HepG2 (cell line): ENCODE measurements around the gene PLCXD1. TPM values are rescaled to one million over a fixed set of nuclear protein-coding genes. Genes with fewer than 3 reads are reported as not detected.
A peak's percentile ranks its signal among the peaks of the same experiment; 100 is the strongest.

ENCODE experiments used
- BCL6 ChIP-seq: IDR thresholded peaks from 2 replicates; pipeline ENCODE4 v1.6.1; 2016; ENCODE audit warnings: missing genetic modification reagents, missing compliant biosample characterization
- CC2D1A ChIP-seq: sonication (generic); formaldehyde crosslinking; IDR thresholded peaks from 2 replicates; pipeline ENCODE4 v1.8.1; 2023; ENCODE audit warnings: mild to moderate bottlenecking, missing genetic modification reagents
- CEBPB ChIP-seq: IDR thresholded peaks from 2 replicates; pipeline ENCODE4 v1.6.1; 2011; ENCODE audit warnings: low read depth, low read length, improper control_type of control experiment, borderline replicate concordance
- CEBPG ChIP-seq: IDR thresholded peaks from 2 replicates; pipeline ENCODE4 v1.6.1; 2016
- FOXM1 ChIP-seq: sonication (generic); formaldehyde crosslinking; IDR thresholded peaks from 2 replicates; pipeline ENCODE4 v1.5.0; 2020; ENCODE audit warnings: missing genetic modification reagents
- FOXP1 ChIP-seq, 2 experiments: fragments of 450-650 bp in 1 of 2; IDR thresholded peaks; 2 replicates each; pipeline ENCODE4 v1.6.1; 2017 to 2018; ENCODE audit warnings: antibody characterized with exemption in 1 of 2
- GATA4 ChIP-seq: sonication (generic); IDR thresholded peaks from 2 replicates; pipeline ENCODE4 v1.6.1; 2016; ENCODE audit warnings: antibody characterized with exemption, low read depth, borderline replicate concordance
- HDAC1 ChIP-seq: sonication (generic); formaldehyde crosslinking; IDR thresholded peaks from 2 replicates; pipeline ENCODE4 v1.5.1; 2020; ENCODE audit warnings: mild to moderate bottlenecking, missing genetic modification reagents
- HNF1A ChIP-seq, 2 experiments: sonication (generic) in 1 of 2; formaldehyde crosslinking in 1 of 2; IDR thresholded peaks; 2 replicates each; pipeline versions ENCODE4 v1.4.0 to v1.6.1; 2016 to 2020; ENCODE audit warnings: borderline replicate concordance in 1 of 2, low read depth in 1 of 2, mild to moderate bottlenecking in 1 of 2, missing genetic modification reagents in 1 of 2
- MAZ ChIP-seq, 2 experiments: sonication (generic) in 1 of 2; formaldehyde crosslinking in 1 of 2; IDR thresholded peaks; 2 replicates each; pipeline versions ENCODE4 v1.5.0 to v1.6.1; 2012 to 2020; ENCODE audit warnings: low read depth in 2 of 2, mild to moderate bottlenecking in 2 of 2, borderline replicate concordance in 1 of 2, improper control_type of control experiment in 1 of 2, low read length in 1 of 2, missing genetic modification reagents in 1 of 2, moderate library complexity in 1 of 2
- NR2C2 ChIP-seq: sonication (generic); formaldehyde crosslinking; IDR thresholded peaks from 2 replicates; pipeline ENCODE4 v1.4.0; 2020; ENCODE audit warnings: missing genetic modification reagents, mild to moderate bottlenecking, moderate library complexity, borderline replicate concordance
- PPARG ChIP-seq: conservative IDR thresholded peaks from 2 replicates; pipeline ENCODE4 v1.6.1; 2016; ENCODE audit warnings: missing biosample characterization, missing genetic modification reagents
- RXRA ChIP-seq: sonication (generic); formaldehyde crosslinking; IDR thresholded peaks from 2 replicates; pipeline ENCODE4 v1.5.1; 2020; ENCODE audit warnings: missing genetic modification reagents
- SOX13 ChIP-seq, 3 experiments: fragments of 450-650 bp in 1 of 3; sonication (generic) in 1 of 3; formaldehyde crosslinking in 1 of 3; IDR thresholded peaks in 2 of 3; conservative IDR thresholded peaks in 1 of 3; 2 replicates each; pipeline versions ENCODE4 v1.5.0 to v1.6.1; 2016 to 2020; ENCODE audit warnings: antibody characterized with exemption in 1 of 3, mild to moderate bottlenecking in 1 of 3, missing compliant biosample characterization in 1 of 3, missing genetic modification reagents in 1 of 3, moderate library complexity in 1 of 3
- SRSF1 ChIP-seq: fragments of 200-400 bp; formaldehyde crosslinking; optimal IDR thresholded peaks from 2 replicates; pipeline ENCODE3; 2017; ENCODE audit warnings: mild to moderate bottlenecking, low read depth, low read length, moderate library complexity
- SRY ChIP-seq: sonication (generic); formaldehyde crosslinking; IDR thresholded peaks from 2 replicates; pipeline ENCODE4 v1.8.0; 2022; ENCODE audit warnings: mild to moderate bottlenecking, missing genetic modification reagents
- ZFP82 ChIP-seq: sonication (generic); formaldehyde crosslinking; IDR thresholded peaks from 2 replicates; pipeline ENCODE4 v1.5.1; 2020; ENCODE audit warnings: mild to moderate bottlenecking, missing genetic modification reagents, borderline replicate concordance
- ZNF280D ChIP-seq: sonication (generic); formaldehyde crosslinking; IDR thresholded peaks from 2 replicates; pipeline ENCODE4 v1.5.1; 2020; ENCODE audit warnings: mild to moderate bottlenecking, missing genetic modification reagents
- ZNF292 ChIP-seq: sonication (generic); formaldehyde crosslinking; IDR thresholded peaks from 2 replicates; pipeline ENCODE4 v1.8.1; 2022; ENCODE audit warnings: mild to moderate bottlenecking, low read depth, missing genetic modification reagents, borderline replicate concordance
- ZNF30 ChIP-seq: sonication (generic); formaldehyde crosslinking; IDR thresholded peaks from 2 replicates; pipeline ENCODE4 v1.5.0; 2020; ENCODE audit warnings: mild to moderate bottlenecking, missing genetic modification reagents
- ZNF720 ChIP-seq: sonication (generic); formaldehyde crosslinking; IDR thresholded peaks from 2 replicates; pipeline ENCODE4 v1.4.0; 2020; ENCODE audit warnings: missing genetic modification reagents
- ZNF772 ChIP-seq: sonication (generic); formaldehyde crosslinking; IDR thresholded peaks from 2 replicates; pipeline ENCODE4 v1.5.0; 2020; ENCODE audit warnings: mild to moderate bottlenecking, missing genetic modification reagents
- polyA plus RNA-seq, 8 experiments: library from polyadenylated mRNA; depleted of rRNA in 3 of 8; stranded (reverse) in 7 of 8; unstranded in 1 of 8; fragments of >200 nt; fragmentation: Illumina TruSeq in 4 of 8; extraction: Trizol in 4 of 8; gene quantifications; 2 replicates each; pipeline versions ENCODE4 v1.2.1 to v1.2.3, GENCODE V29; 2011 to 2016; ENCODE audit warnings: low read depth in 4 of 8, missing spikeins in 1 of 8, mixed read lengths in 1 of 8; ENCODE audit not compliant: insufficient read depth in 1 of 8
- total RNA-seq, 5 experiments: library from RNA; depleted of rRNA; stranded (reverse); fragments of >200 nt; fragmentation: Illumina TruSeq; extraction: Trizol; gene quantifications; 2 replicates each; pipeline ENCODE4 v1.2.3, GENCODE V29; 2016; ENCODE audit warnings: low read depth in 1 of 5

PLCXD1 gene
- total and polyA plus RNA-seq, 2 of the 13 experiments (the other 11 are each of a cell fraction or from before 2014, with no cell fraction given): 87.7 to 153 TPM

GRCh38 chrX:262381-262909 lies 18.7 kb upstream of the PLCXD1 start (continued):
- peak; percentile 31; the same call in 1 of the 2 replicates for TF ChIP-seq ZNF280D (CRISPR knock-in tag)
- peak; percentile 55; the same call in 1 of the 2 replicates for TF ChIP-seq NR2C2 (CRISPR knock-in tag)
- TF ChIP-seq FOXP1 (IDR thresholded peaks at IDR 0.05): no peak
- TF ChIP-seq FOXP1 (CRISPR knock-in tag; IDR thresholded peaks at IDR 0.05): peak; percentile 36; the same call in 1 of the 2 replicates
- peak; percentile 71; the same call in 1 of the 2 replicates for TF ChIP-seq CEBPB
- peak; percentile 47; the same call in 1 of the 2 replicates for TF ChIP-seq BCL6 (CRISPR knock-in tag)
- no peak for TF ChIP-seq ZNF292 (CRISPR knock-in tag)
- 0 out of 2 replicates have a peak, but pooled peaks have one; percentile 41 for TF ChIP-seq MAZ (IDR thresholded peaks at IDR 0.05; ENCODE audit: borderline replicate concordance, low read depth, low read length)
- no peak for TF ChIP-seq MAZ (CRISPR knock-in tag; IDR thresholded peaks at IDR 0.05; ENCODE audit: low read depth)
- peak; percentile 63; the same call in 1 of the 2 replicates for TF ChIP-seq PPARG (CRISPR knock-in tag)
- TF ChIP-seq CEBPG: peak; percentile 90
- peak; percentile 63; the same call in 1 of the 2 replicates for TF ChIP-seq HDAC1 (CRISPR knock-in tag)
- TF ChIP-seq HNF1A (IDR thresholded peaks at IDR 0.05; ENCODE audit: low read depth): peak; percentile 97
- TF ChIP-seq HNF1A (CRISPR knock-in tag; IDR thresholded peaks at IDR 0.05; ENCODE audit: borderline replicate concordance): peak; percentile 99
- no peak for TF ChIP-seq ZNF30
- no peak for TF ChIP-seq CC2D1A (CRISPR knock-in tag)
- peak; percentile 92 for TF ChIP-seq RXRA
- 0 out of 2 replicates have a peak, but pooled peaks have one; percentile 11 for TF ChIP-seq ZNF772 (CRISPR knock-in tag)
- no peak for TF ChIP-seq FOXM1 (CRISPR knock-in tag)
- no peak for TF ChIP-seq ZFP82 (CRISPR knock-in tag)
- 0 out of 2 replicates have a peak, but pooled peaks have one; percentile 66 for TF ChIP-seq SRY
- TF ChIP-seq GATA4: peak; percentile 45; the same call in 1 of the 2 replicates
- no peak for TF ChIP-seq ZNF720 (CRISPR knock-in tag)
- no peak for TF ChIP-seq SOX13 (IDR thresholded peaks at IDR 0.05)
- peak in 1 of 2 experiments; percentile 63; a peak in 2 of 4 replicates for TF ChIP-seq SOX13 (CRISPR knock-in tag; conservative IDR thresholded peaks at IDR 0.05 in 1 of 2, IDR thresholded peaks at IDR 0.05 in 1 of 2)
- TF ChIP-seq SRSF1: peak; percentile 97
